T-helper 1 cell treated with Interleukin-12 subunit alpha and Interleukin-12 subunit beta and Interleukin-4 antibody, amounts not matched to agents 30 μg/mL and 1 μg/mL, for 36 hours (primary cell): Measurements from ENCODE around the gene JARID2.

Experiments
- H3K27ac Mint-ChIP-seq: one replicate; pipeline ENCODE4 v1.8.0; 2021; ENCODE audit warnings: mild to moderate bottlenecking, mixed read lengths
- H3K27me3 Mint-ChIP-seq: one replicate; pipeline ENCODE4 v1.8.0; 2021; ENCODE audit warnings: low read depth, mixed read lengths
- H3K36me3 Mint-ChIP-seq: one replicate; pipeline ENCODE4 v1.8.0; 2021; ENCODE audit warnings: low read depth, mixed read lengths
- H3K4me1 Mint-ChIP-seq: one replicate; pipeline ENCODE4 v1.8.0; 2021; ENCODE audit warnings: low read depth, mixed read lengths
- H3K4me3 Mint-ChIP-seq: one replicate; pipeline ENCODE4 v1.8.0; 2021; ENCODE audit warnings: mild to moderate bottlenecking, moderate library complexity, mixed read lengths
- H3K9me3 Mint-ChIP-seq: one replicate; pipeline ENCODE4 v1.8.0; 2021; ENCODE audit warnings: mixed read lengths

The JARID2 gene

DNA sequence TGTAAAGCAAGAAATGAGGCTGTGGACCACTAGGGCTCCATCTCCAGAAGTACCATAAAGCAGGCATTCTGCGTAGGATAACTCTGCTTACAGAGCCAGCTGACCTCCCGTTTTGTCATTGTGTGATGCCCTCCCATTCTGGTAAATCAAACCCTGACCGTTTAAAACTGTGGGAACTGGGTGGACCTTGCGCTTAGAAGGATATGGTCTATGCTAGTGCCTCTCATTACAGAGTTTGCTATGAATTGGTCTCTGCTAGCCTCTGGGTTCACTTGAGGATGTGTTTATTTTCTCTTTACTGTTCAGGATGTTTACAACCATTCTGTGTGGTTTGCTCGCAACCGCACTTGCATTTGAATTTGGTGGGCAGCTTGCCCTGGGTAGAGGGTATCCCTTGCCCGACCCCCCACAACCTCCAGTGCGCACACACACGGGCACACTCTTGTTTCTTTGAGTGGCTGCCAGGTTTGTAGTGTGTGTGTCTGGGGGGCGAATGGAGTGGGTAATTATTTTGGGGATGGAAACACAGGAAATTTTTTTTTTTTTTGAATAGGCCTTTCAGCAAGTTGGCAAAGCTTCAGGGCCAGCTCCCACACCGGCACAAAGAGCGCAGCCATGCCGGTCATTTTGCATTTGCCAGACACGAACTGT lies 198.3 kb downstream of the JARID2 start:
- H3K4me1 Mint-ChIP-seq = peaks cover 39% of the 10 kb centered on the region
- no peak overlapping the region for H3K4me3 Mint-ChIP-seq
- H3K9me3 Mint-ChIP-seq = no peaks in the 10 kb centered on the region
- peaks cover 1% of the 10 kb centered on the region for H3K36me3 Mint-ChIP-seq
- no peaks in the 10 kb centered on the region for H3K27me3 Mint-ChIP-seq
- H3K27ac Mint-ChIP-seq = no peak overlapping the region

DNA sequence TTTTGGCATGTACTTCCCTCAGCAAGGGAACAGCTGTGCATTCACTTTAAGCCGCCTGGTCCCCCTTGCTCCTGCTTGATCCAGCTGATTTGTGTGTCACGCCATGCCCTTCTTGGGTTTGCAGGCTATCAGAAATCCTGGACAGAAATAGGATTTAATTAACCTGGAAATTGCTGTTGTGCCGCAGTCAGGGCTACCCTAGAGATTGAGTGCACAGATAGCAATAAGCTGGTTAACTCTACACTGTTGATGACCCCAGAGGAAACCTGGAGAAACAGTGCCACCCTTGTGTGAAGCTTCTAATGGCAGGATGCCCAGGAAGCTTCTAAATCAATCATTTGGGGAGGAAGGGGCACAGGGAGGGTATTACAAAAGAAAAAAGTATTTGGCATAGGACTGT lies 199.0 kb downstream of the JARID2 start:
- no peaks in the 10 kb centered on the region for H3K27me3 Mint-ChIP-seq
- H3K4me3 Mint-ChIP-seq = no peak overlapping the region
- no peaks in the 10 kb centered on the region for H3K9me3 Mint-ChIP-seq
- no peak overlapping the region for H3K27ac Mint-ChIP-seq
- peaks cover 3% of the 10 kb centered on the region for H3K36me3 Mint-ChIP-seq
- peaks cover 34% of the 10 kb centered on the region for H3K4me1 Mint-ChIP-seq

DNA sequence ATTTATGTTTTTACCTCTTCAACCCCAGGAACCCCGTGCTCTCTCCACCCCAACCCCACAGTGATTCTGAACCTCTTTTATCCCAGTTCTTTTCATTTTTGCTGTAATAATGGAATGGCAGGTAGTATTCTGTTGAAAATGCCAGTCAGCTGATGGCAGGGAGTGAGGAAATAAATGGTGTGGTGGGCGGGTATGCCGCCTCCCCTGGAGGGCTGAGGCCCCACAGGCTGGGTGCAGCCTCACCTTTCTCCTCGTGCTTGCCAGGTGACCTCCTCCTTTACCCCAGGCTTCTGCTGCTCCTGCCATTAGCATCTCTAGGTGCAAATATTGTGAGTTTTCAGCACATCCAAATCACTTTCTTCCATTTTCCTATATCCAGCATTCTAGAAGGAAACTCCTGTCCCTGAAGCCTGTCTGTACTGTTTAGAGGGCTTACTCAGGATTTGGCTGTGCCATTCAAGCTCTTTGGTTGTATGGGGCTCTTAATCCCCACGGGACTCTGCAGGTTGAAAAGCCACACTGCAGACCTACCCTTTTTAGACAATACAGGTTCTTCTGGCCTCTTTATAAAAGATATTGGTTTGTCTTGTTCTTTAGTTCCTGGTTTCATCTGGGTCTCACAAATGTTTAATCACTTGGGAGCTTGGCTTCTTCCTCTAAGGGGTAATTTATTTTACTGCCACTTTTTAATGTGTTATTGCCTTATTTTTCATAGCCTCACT lies 201.8 kb downstream of the JARID2 start:
- H3K36me3 Mint-ChIP-seq = peaks cover 7% of the 10 kb centered on the region
- no peak overlapping the region for H3K27ac Mint-ChIP-seq
- no peaks in the 10 kb centered on the region for H3K9me3 Mint-ChIP-seq

DNA sequence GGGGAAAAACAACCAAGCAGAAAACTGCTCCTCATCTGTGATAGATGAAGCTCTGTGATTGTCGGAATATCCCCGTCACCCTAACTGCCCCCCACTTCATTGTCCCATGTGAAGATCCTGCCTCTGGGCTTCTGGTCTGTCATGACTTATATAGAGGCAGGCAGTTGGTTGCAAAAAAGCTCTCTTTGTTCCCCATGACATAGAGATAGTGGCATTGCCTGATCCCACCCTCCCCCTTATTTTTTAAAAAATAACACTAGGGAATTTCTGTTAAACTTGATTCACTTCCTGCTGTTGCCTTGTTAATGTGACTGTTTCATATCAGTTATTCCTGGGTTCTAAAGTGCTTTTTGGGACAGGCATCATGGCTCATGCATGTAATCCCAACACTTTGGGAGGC lies 203.1 kb downstream of the JARID2 start:
- H3K4me3 Mint-ChIP-seq = no peak overlapping the region
- no peaks in the 10 kb centered on the region for H3K27me3 Mint-ChIP-seq
- H3K4me1 Mint-ChIP-seq = peaks cover 38% of the 10 kb centered on the region
- H3K36me3 Mint-ChIP-seq = peaks cover 10% of the 10 kb centered on the region
- no peaks in the 10 kb centered on the region for H3K9me3 Mint-ChIP-seq
- H3K27ac Mint-ChIP-seq = no peak overlapping the region

More for the DNA sequence above, 201.8 kb downstream of the JARID2 start:
- Mint-ChIP-seq H3K4me3 (no peak overlapping the region), H3K27me3 (no peaks in the 10 kb centered on the region), H3K4me1 (peaks cover 38% of the 10 kb centered on the region)

DNA sequence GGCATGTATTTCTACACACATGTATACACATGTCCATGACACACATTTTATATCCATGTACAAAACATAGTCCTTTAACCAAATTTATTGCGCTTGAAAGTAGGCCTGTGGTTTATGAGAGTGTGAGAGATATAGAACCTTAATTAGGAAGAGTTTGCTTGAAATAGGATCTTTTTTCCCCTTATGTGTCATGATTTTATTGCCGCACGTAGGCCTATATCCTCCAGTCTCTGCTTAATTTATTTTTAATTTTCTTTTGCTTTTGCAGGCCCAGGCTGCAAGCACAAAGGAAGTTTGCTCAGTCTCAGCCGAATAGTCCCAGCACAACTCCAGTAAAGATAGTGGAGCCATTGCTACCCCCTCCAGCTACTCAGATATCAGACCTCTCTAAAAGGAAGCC lies 205.9 kb downstream of the JARID2 start:
- Mint-ChIP-seq H3K27me3 (no peaks in the 10 kb centered on the region), H3K4me3 (no peak overlapping the region), H3K36me3 (peaks cover 16% of the 10 kb centered on the region), H3K27ac (peak overlapping the region; percentile 72), H3K4me1 (peaks cover 33% of the 10 kb centered on the region), H3K9me3 (no peaks in the 10 kb centered on the region)

DNA sequence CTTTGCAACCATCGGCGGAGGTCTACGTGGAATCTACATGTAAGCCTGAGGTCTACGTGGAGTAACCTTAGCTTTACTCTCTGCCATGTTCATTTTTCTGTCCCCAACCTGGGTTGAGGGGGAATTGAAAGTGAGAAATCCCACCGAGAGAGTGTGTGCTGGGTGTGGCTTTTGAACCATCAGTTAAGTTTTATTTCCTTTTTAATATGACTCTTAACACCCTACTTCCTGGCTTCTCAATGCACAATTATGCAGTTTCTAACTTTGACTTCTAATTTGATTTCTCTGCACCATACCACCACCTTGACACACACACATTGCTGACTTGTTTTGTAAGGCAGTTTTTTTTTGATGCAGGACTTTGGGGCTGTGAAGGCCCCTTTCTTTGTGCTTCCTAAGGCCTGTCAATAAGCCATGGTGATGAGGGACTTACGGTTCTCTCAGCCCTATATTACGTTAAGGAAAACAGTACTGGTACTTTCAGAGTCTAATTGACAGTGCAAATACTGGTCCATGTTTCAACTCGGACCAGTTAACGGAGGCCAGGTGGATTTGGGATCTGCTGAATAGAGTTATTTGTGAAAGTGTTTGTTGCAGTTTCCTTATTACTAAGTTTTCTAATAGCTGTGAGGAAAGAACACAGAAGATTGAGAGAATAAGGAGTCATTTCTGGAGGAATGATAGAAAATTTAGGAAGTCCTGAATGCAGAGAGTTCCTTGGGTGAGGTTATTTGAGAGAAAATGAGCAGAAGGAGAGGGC lies 206.5 kb downstream of the JARID2 start:
- H3K27me3 Mint-ChIP-seq = no peaks in the 10 kb centered on the region
- peaks cover 16% of the 10 kb centered on the region for H3K36me3 Mint-ChIP-seq
- no peaks in the 10 kb centered on the region for H3K9me3 Mint-ChIP-seq
- no peak overlapping the region for H3K4me3 Mint-ChIP-seq
- H3K27ac Mint-ChIP-seq = peak overlapping the region; percentile 72
- H3K4me1 Mint-ChIP-seq = peaks cover 33% of the 10 kb centered on the region

DNA sequence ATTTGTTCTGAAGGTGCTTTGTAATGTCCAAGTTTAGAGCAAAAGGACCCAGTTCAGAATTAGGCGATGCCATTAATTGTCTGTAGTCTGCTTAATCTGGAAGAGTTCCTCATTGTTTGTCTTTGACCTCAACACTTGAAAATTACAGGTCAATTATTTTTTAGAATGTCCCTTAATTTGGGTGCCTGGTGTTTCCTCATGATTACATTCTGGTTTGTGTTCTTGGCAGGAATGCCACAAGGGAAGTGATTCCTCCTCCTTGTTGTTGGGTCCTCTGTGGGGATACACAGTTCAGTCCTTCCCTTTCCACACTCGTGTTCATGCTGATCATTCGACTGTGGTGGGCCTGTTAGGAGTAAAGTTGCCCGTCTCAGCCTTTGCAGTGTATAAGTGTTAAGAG lies 207.3 kb downstream of the JARID2 start:
- no peaks in the 10 kb centered on the region for H3K27me3 Mint-ChIP-seq
- peaks cover 27% of the 10 kb centered on the region for H3K4me1 Mint-ChIP-seq
- H3K9me3 Mint-ChIP-seq = no peaks in the 10 kb centered on the region
- peaks cover 16% of the 10 kb centered on the region for H3K36me3 Mint-ChIP-seq
- H3K27ac Mint-ChIP-seq = no peak overlapping the region
- H3K4me3 Mint-ChIP-seq = no peak overlapping the region

DNA sequence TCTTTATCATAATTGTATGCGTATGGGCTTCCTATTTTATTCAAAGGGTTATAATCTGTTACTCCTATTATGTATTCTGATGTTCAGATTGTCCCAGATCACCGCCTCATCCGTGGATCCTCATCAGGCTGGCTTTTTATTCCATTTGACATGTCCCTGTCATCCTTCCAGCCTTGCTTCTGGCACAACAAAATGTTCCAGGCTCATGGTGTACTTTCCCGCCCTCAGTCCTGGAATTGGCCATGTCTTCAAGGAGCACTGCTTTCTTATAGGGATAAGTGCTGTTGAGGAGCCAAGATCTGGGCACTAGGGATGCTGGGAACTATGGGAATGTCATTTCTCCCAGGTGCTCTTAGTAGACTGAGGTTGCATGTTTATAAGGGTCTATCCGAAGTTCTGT lies 207.8 kb downstream of the JARID2 start:
- Mint-ChIP-seq H3K27ac (no peak overlapping the region), H3K4me1 (peaks cover 26% of the 10 kb centered on the region)

DNA sequence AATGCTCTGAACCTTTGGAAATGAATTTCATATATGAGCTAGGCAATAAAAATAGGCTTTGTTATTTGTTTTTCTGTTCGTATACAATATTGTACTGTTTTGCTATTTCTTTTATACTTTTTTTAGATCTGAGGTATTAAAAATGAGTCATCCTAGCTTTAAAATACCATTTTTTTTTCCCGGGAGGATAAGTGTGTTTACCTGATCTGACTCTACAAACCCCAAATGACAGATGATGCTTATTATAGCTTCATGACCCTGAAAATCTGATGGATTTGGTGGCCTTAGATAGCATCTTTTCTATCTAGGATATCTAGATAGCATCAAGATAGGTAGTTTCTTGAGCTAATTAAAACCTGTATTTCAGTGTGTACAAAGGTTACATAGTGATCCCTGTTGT lies 210.6 kb downstream of the JARID2 start:
- Mint-ChIP-seq H3K27ac (no peak overlapping the region), H3K36me3 (peaks cover 16% of the 10 kb centered on the region), H3K4me1 (peaks cover 20% of the 10 kb centered on the region), H3K9me3 (no peaks in the 10 kb centered on the region), H3K27me3 (no peaks in the 10 kb centered on the region), H3K4me3 (no peak overlapping the region)

More for the DNA sequence above, 207.8 kb downstream of the JARID2 start:
- Mint-ChIP-seq H3K36me3 (peaks cover 16% of the 10 kb centered on the region), H3K27me3 (no peaks in the 10 kb centered on the region), H3K4me3 (no peak overlapping the region), H3K9me3 (no peaks in the 10 kb centered on the region)

DNA sequence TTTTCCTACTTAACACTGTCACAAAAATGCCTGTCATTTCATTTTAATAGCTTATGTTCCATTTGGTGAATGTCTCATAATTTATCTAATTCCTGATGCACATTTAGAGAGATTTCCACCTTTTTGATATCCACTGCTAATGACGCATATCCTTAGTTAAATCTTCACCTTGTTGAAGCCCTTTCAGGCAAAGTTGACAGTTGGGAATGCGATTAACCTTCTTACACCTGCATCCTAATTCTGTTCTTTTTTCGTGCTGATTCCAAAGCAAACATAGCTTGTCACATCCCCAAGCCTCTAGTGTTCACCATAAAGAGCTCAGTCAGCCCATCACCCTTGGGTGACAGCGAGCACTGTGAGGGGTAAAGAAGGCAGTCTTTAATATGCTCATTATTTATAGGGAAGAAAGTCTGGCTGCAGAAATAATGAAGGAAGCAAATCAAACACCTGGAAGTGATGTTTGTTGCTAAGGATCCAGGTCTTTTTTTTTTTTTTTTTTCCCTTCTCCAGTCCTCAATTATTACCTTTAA lies 211.3 kb downstream of the JARID2 start:
- Mint-ChIP-seq H3K27ac (no peak overlapping the region), H3K27me3 (no peaks in the 10 kb centered on the region), H3K4me1 (peaks cover 13% of the 10 kb centered on the region), H3K36me3 (peaks cover 16% of the 10 kb centered on the region), H3K9me3 (no peaks in the 10 kb centered on the region), H3K4me3 (no peak overlapping the region)

DNA sequence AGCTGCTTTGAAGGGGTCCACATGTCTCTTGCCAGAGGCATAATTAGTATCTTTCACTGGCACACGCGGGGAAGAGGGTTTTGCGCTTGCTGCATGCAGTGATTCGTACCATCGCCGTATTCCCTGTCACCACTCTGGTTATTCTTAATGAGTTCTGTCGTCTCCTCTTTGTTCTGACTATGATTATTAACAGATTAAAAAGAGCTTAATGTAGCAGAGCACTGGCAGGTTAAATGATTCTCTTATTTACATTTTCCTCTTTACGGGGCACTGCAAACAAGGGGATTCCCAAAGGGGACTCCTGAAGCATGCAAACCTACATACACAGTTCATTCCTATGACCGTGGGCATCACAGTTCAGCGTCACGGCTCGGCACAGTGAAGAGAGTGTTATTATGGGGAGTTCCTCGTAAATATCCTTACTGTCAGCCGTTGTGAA lies 212.2 kb downstream of the JARID2 start:
- H3K4me1 Mint-ChIP-seq = peaks cover 15% of the 10 kb centered on the region
- no peaks in the 10 kb centered on the region for H3K27me3 Mint-ChIP-seq
- no peak overlapping the region for H3K27ac Mint-ChIP-seq
- no peaks in the 10 kb centered on the region for H3K9me3 Mint-ChIP-seq
- H3K4me3 Mint-ChIP-seq = no peak overlapping the region
- peaks cover 12% of the 10 kb centered on the region for H3K36me3 Mint-ChIP-seq

DNA sequence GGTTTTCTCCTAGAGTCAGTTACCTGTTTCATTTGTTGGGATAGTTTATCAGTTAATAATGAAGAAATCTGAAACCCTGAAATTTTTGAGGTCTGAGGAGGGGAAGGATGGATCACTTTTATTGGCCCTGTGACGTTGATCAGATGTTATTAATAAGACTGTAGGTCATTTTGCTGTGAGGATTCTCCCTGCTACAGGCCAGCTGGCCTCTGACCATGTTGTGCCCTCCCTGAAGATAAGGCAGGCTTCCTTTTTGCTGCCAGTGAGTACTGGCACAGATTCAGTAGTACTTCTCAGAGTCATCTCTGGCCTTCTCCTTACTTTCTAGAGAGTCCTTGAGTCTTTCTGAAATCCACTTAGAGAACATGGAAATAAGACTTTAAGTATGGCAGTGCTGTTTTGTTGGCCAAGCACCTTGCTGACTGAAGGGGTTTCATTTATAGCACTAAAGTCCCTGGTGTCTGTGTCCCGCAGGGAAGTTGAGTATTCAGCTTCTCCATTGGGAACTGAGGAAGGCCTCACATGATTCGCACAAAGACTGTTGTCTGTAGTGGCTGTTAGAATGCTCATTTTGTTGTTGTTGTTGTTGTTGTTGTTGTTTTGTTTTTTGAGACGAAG lies 214.3 kb downstream of the JARID2 start:
- Mint-ChIP-seq H3K27ac (no peak overlapping the region), H3K4me3 (no peak overlapping the region), H3K36me3 (peaks cover 5% of the 10 kb centered on the region), H3K4me1 (peaks cover 24% of the 10 kb centered on the region), H3K27me3 (no peaks in the 10 kb centered on the region), H3K9me3 (no peaks in the 10 kb centered on the region)

DNA sequence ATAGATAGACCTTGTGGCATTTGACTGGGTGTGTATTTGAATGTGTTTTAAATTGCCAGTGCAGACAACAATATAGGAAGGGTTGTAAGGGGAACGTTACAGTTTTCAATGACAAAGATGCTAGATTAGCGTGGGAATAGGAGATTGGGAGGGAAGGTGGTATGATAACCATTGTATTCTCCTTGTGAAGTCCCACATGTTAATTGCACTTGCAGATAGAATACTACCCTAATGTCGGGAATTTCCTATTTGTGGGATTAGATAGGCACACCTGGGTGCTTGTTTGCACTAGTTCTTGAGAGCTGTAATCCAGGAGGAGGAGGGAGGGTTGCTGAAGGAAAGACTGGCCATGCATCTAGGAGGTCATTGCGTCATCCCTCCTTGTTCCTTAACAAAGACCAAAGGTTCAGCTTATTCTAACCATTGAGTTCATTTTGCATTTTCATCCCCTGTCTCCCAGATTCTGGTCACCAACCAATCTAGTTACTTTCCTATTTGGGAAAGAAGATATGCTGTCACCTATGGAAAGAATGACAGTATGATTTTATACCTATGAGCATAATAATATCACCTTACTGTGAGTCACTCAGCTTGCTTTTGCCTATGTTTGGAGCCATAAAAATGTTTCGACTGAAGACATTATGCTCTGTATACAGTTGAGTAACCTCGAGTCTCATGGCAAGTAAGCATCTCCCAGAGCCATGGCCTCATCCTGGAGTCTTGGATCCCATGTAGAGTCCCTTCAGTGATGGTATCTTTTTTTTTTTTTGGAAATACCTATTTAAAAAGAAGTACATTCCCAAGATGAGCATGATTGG lies 215.5 kb downstream of the JARID2 start:
- no peaks in the 10 kb centered on the region for H3K9me3 Mint-ChIP-seq
- H3K36me3 Mint-ChIP-seq = peaks cover 4% of the 10 kb centered on the region
- peaks cover 22% of the 10 kb centered on the region for H3K4me1 Mint-ChIP-seq
- no peaks in the 10 kb centered on the region for H3K27me3 Mint-ChIP-seq
- H3K27ac Mint-ChIP-seq = no peak overlapping the region
- H3K4me3 Mint-ChIP-seq = no peak overlapping the region

DNA sequence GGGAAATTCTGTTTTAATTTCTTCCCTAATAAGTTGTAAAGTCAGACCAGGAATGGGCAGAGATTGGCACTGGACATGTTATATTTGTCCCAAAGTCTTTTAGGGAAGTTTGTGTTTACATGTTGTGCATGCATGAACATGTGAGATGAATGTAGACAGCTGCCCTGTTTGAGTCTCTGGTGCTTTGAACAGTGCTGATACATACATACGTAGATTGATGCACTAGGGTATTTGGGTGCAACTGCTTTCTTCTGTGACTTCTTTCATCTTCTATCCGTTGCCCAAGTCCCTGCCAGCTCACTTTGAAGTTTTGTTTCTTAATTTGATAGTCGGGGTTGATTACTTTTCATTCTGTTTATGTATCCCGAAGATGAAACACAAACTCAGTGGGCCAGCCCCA lies 216.4 kb downstream of the JARID2 start:
- Mint-ChIP-seq H3K4me3 (no peak overlapping the region), H3K4me1 (peaks cover 22% of the 10 kb centered on the region), H3K27me3 (no peaks in the 10 kb centered on the region), H3K36me3 (peaks cover 4% of the 10 kb centered on the region), H3K27ac (no peak overlapping the region), H3K9me3 (no peaks in the 10 kb centered on the region)
